ENCODE data around the gene ALKBH5. TPM values are rescaled to one million over a fixed set of nuclear protein-coding genes. Genes with fewer than 3 reads are reported as not detected.

ALKBH5 gene
- total and polyA plus RNA-seq, 2 experiments from 2014 or later = 56.6 to 78.3 TPM

DNA sequence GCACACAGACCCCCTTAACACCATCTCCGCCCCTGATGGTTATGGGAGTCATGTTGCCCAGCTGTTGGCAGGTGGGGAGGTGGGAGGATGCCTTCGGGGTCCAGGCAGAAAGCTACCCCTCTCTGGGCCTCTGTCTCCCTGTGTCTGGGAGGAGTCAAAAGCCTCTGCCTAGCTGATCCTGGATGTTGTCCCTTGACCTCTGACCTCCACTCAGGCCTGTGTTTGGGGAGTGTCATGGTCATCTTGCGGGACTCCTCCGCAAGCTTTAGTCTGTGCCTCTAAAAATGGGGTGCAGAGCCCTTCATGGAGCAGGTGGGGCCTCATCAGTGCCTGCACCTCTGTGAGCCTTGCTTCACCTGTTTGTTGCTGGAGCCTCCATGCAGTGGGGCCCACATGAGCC lies 45.6 kb downstream of the ALKBH5 start:
- whole genome bisulfite sequencing (ENCODE audit: low lambda C conversion rate, missing lambda C conversion rate) = 100% methylated on average over 3 of the region's 4 CpGs
- peaks cover 54% of the 10 kb centered on the region for H3K79me2 ChIP-seq

DNA sequence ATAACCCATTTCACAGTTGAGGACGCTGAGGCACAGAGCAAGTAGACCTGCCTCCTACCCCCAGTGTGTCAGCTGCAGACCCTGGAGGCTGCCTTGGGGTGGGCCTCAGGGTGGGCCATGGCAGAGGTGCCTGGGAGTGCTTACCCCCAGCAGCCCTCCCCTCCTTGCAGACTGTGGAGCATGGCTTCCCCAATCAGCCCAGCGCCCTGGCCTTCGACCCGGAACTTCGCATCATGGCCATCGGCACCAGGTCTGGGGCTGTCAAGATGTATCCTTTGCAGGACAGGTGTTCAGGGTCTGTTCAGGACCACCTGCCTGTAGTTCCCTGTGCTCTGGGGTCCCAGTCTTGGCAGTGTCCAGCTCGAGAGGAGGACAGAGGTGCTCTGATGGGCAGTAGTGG lies 46.1 kb downstream of the ALKBH5 start:
- Histone ChIP-seq H3K27me3 (no peaks in the 10 kb centered on the region), H2AFZ (no peak overlapping the region), H3K36me3 (replicated peaks; ENCODE audit: insufficient read depth, low read depth) (no peaks in the 10 kb centered on the region), H3K4me1 (ENCODE audit: insufficient read depth) (peaks cover 18% of the 10 kb centered on the region), H3K79me2 (peaks cover 54% of the 10 kb centered on the region), H3K9me2 (replicated peaks; ENCODE audit: insufficient read depth) (no peaks in the 10 kb centered on the region), H3K4me3 (no peak overlapping the region), H4K20me1 (ENCODE audit: insufficient read depth, poor library complexity, severe bottlenecking) (peaks cover 26% of the 10 kb centered on the region), H3K9me3 (ENCODE audit: low read depth) (no peaks in the 10 kb centered on the region), H3K4me2 (no peak overlapping the region), H3K27ac (no peak overlapping the region)
- no peak for TF ChIP-seq EZH2phosphoT487 (IDR thresholded peaks at IDR 0.05; ENCODE audit: low read depth, severe bottlenecking, unreplicated experiment)
- no peak for TF ChIP-seq EZH2 (IDR thresholded peaks at IDR 0.05; ENCODE audit: borderline replicate concordance)
- TF ChIP-seq, protein P1, sequence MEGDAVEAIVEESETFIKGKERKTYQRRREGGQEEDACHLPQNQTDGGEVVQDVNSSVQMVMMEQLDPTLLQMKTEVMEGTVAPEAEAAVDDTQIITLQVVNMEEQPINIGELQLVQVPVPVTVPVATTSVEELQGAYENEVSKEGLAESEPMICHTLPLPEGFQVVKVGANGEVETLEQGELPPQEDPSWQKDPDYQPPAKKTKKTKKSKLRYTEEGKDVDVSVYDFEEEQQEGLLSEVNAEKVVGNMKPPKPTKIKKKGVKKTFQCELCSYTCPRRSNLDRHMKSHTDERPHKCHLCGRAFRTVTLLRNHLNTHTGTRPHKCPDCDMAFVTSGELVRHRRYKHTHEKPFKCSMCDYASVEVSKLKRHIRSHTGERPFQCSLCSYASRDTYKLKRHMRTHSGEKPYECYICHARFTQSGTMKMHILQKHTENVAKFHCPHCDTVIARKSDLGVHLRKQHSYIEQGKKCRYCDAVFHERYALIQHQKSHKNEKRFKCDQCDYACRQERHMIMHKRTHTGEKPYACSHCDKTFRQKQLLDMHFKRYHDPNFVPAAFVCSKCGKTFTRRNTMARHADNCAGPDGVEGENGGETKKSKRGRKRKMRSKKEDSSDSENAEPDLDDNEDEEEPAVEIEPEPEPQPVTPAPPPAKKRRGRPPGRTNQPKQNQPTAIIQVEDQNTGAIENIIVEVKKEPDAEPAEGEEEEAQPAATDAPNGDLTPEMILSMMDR (IDR thresholded peaks at IDR 0.05; ENCODE audit: poor library complexity) = no peak
- DNase-seq (ENCODE audit: low spot score) = no peak
- WGBS (ENCODE audit: low lambda C conversion rate, missing lambda C conversion rate) = 95% methylated on average over 7 of the region's 7 CpGs

More for the DNA sequence above, 45.6 kb downstream of the ALKBH5 start:
- no peaks in the 10 kb centered on the region for H3K9me2 ChIP-seq (replicated peaks; ENCODE audit: insufficient read depth)
- TF ChIP-seq EZH2 (IDR thresholded peaks at IDR 0.05; ENCODE audit: borderline replicate concordance) (no peak), EZH2phosphoT487 (IDR thresholded peaks at IDR 0.05; ENCODE audit: low read depth, severe bottlenecking, unreplicated experiment) (no peak)
- TF ChIP-seq, protein P1 (IDR thresholded peaks at IDR 0.05; ENCODE audit: poor library complexity) = no peak
- peaks cover 26% of the 10 kb centered on the region for H4K20me1 ChIP-seq (ENCODE audit: insufficient read depth, poor library complexity, severe bottlenecking)
- H3K4me3 ChIP-seq = no peak overlapping the region
- no peak for DNase-seq (ENCODE audit: low spot score)
- no peak overlapping the region for H2AFZ ChIP-seq
- H3K4me2 ChIP-seq = no peak overlapping the region
- H3K27me3 ChIP-seq = no peaks in the 10 kb centered on the region
- no peak overlapping the region for H3K27ac ChIP-seq
- no peaks in the 10 kb centered on the region for H3K36me3 ChIP-seq (replicated peaks; ENCODE audit: insufficient read depth, low read depth)
- no peaks in the 10 kb centered on the region for H3K9me3 ChIP-seq (ENCODE audit: low read depth)
- peaks cover 23% of the 10 kb centered on the region for H3K4me1 ChIP-seq (ENCODE audit: insufficient read depth)

DNA sequence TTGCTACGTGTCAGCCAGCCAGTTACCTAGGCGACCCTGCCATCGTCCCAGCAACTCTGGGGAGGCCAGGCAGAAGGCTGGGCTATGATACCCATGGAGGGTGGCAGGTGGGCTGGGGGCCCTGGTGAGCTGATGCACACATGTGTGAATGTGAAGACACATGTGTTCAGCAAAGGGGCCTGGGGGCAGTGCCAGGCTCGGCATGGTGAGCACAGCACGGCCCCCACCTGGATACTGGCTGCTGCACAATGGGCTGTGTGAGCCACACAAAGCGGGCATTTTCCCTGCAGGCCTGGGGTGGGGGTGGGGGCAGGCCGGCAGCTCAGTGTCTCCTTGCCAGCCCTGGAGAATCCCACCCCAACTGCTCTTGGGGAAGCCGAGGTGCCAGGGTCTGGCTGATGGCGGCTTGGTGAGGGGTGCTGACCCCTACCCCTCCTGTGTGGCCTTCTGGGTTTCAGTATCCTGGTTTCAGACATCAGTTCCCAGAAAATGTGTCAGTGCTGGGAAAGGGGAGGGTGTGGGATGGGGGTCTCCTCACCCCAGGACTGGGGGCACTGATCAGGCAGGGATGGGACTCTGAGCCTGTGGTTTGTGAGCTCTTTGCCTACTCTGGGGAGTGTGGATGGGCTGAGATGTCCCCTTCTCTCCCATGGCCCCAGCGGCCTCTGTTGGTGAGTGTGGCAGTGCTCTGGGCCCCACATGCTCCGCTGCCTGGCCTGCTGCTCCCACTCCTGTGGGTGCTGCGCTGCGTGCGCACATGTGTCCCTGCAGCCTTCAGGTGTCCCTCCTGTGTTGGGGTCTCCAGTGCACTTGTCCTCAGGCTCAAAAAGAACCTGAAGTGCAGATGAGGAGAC lies 46.9 kb downstream of the ALKBH5 start:
- no peak overlapping the region for H2AFZ ChIP-seq
- no peaks in the 10 kb centered on the region for H3K9me2 ChIP-seq (replicated peaks; ENCODE audit: insufficient read depth)
- no peak overlapping the region for H3K4me2 ChIP-seq
- no peak overlapping the region for H3K27ac ChIP-seq
- no peaks in the 10 kb centered on the region for H3K27me3 ChIP-seq
- H4K20me1 ChIP-seq (ENCODE audit: insufficient read depth, poor library complexity, severe bottlenecking) = peaks cover 26% of the 10 kb centered on the region
- H3K79me2 ChIP-seq = peaks cover 54% of the 10 kb centered on the region
- no peaks in the 10 kb centered on the region for H3K9me3 ChIP-seq (ENCODE audit: low read depth)
- no peak for TF ChIP-seq EZH2 (IDR thresholded peaks at IDR 0.05; ENCODE audit: borderline replicate concordance)
- TF ChIP-seq, protein P1 (IDR thresholded peaks at IDR 0.05; ENCODE audit: poor library complexity) = no peak
- no peak for TF ChIP-seq EZH2phosphoT487 (IDR thresholded peaks at IDR 0.05; ENCODE audit: low read depth, severe bottlenecking, unreplicated experiment)
- 87% methylated on average over 14 of the region's 14 CpGs for WGBS (ENCODE audit: low lambda C conversion rate, missing lambda C conversion rate)
- H3K36me3 ChIP-seq (replicated peaks; ENCODE audit: insufficient read depth, low read depth) = no peaks in the 10 kb centered on the region
- H3K4me3 ChIP-seq = no peak overlapping the region
- peaks cover 14% of the 10 kb centered on the region for H3K4me1 ChIP-seq (ENCODE audit: insufficient read depth)
- DNase-seq (ENCODE audit: low spot score) = no peak
